ENCODE measurements around the gene PCNX1.

DNA sequence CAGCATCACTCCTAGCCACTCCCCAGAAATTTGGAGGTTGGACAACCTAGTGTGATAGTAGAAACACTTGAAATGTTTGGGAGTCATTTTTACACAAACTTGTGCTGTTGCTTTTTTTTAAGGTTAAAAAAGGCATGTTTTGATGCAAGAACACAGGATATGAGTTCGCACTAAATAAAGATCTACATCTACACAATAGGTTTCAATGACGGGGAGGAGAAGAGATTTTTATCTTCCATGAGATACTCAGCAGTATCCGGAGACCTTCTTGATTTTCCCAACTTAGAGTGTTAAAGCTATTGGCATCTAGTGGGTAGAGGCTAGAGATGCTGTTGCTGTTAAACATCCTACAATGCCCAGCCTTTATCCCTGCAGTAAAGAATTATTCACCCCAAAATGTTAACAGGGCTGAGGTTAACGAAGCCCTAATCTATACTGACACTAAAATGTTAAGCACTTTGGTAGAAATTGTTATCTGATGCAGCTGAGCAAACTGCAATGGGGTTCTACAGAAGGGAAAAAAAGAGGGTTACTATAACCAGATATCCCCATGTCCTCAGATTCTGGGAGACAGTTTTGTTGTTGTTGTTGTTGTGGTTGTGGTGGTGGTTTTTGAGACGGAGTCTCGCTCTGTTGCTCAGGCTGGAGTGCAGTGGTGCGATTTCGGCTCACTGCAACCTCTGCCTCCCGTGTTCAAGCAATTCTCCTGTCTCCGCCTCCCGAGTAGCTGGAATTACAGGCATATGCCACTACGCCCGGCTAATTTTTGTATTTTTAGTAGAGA, 14.0 kb upstream of the PCNX1 start:
- TF ChIP-seq, protein P1, sequence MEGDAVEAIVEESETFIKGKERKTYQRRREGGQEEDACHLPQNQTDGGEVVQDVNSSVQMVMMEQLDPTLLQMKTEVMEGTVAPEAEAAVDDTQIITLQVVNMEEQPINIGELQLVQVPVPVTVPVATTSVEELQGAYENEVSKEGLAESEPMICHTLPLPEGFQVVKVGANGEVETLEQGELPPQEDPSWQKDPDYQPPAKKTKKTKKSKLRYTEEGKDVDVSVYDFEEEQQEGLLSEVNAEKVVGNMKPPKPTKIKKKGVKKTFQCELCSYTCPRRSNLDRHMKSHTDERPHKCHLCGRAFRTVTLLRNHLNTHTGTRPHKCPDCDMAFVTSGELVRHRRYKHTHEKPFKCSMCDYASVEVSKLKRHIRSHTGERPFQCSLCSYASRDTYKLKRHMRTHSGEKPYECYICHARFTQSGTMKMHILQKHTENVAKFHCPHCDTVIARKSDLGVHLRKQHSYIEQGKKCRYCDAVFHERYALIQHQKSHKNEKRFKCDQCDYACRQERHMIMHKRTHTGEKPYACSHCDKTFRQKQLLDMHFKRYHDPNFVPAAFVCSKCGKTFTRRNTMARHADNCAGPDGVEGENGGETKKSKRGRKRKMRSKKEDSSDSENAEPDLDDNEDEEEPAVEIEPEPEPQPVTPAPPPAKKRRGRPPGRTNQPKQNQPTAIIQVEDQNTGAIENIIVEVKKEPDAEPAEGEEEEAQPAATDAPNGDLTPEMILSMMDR (IDR thresholded peaks at IDR 0.05; ENCODE audit: low read depth, low read length, poor library complexity, severe bottlenecking) = no peak
- no peak for TF ChIP-seq EZH2phosphoT487 (IDR thresholded peaks at IDR 0.05; ENCODE audit: borderline replicate concordance, low read length)

Measured in DOHH2 (cell line).